GM19372 (cell line): ENCODE data around the gene NR3C2.

ENCODE experiments used
- ATAC-seq: cut with Tn5 transposase; IDR thresholded peaks from one replicate; pipeline ENCODE4 v1.9.1; 2021; ENCODE audit warnings: mild to moderate bottlenecking, low read depth, moderate library complexity; ENCODE audit not compliant: unreplicated experiment

NR3C2 gene

DNA sequence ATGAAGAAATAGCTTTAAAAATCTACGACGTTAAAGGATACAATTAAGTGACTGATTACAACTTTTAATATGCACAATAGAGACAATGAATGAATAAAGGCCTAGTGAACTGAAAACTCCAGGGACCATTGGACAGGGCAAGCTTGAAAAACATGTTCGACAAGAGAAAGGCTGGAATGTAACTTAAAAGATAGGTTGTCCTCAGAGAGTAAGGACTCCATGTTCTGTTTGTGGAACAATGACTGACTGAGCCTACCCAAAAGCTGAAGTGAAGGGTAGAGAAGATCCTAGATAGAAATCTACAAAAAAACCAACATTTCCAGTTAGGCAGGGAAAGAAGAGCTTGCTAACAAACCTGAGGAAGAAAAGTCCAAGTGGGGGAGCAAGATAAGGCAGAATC is 173.4 kb downstream of the NR3C2 start:
- ATAC-seq: no peak

GRCh38 chr4:148266921-148267320 is 175.3 kb downstream of the NR3C2 start:
- no peak for ATAC-seq

GRCh38 chr4:148266240-148266639 is 176.0 kb downstream of the NR3C2 start:
- ATAC-seq: no peak

GRCh38 chr4:148265627-148266026 is 176.6 kb downstream of the NR3C2 start:
- ATAC-seq: no peak

DNA sequence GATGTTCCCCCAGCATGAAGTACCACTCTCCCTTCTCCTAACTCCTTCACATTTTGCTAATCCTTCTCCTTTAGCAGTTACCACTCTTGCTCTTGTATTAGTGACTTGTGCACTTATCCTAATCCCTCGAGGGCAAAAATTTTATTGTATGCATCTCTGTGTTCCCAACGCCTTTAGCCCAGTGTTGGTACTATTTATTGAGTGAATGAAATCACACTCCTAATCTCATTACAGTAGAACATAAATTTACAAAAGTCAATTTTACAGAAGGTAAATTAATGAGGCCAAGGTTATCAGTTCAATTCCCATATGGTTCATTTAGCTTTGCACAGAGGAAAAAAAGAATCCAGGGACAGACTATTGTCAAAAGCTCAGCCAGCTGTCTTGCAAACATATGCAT is 178.4 kb downstream of the NR3C2 start:
- no peak for ATAC-seq

GRCh38 chr4:148263127-148263526 is 179.1 kb downstream of the NR3C2 start:
- ATAC-seq: no peak

GRCh38 chr4:148261848-148262247 is 180.4 kb downstream of the NR3C2 start:
- ATAC-seq: no peak

DNA sequence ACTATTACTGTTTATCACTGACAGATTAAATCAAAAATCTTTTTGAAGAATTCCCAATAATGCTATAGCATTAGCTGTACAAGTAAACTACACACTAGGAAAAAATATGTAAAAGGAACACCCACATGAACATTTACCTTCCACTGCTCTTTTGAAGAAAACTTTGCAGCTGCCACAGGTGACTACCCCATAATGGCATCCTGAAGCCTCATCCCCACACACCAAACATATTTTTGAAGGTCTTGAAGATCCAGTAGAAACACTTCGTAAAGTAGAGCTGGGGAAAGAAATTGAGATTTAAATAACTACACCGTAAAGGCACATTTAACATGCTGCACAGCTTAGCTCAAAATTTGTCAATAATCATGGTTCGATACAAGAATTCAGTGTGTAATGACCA is 182.4 kb downstream of the NR3C2 start:
- no peak for ATAC-seq

- ATAC-seq: no peak
Observed at GRCh38 chr4:148258535-148258934, 183.7 kb downstream of the NR3C2 start.

GRCh38 chr4:148255344-148255720 is 186.9 kb downstream of the NR3C2 start:
- no peak for ATAC-seq

DNA sequence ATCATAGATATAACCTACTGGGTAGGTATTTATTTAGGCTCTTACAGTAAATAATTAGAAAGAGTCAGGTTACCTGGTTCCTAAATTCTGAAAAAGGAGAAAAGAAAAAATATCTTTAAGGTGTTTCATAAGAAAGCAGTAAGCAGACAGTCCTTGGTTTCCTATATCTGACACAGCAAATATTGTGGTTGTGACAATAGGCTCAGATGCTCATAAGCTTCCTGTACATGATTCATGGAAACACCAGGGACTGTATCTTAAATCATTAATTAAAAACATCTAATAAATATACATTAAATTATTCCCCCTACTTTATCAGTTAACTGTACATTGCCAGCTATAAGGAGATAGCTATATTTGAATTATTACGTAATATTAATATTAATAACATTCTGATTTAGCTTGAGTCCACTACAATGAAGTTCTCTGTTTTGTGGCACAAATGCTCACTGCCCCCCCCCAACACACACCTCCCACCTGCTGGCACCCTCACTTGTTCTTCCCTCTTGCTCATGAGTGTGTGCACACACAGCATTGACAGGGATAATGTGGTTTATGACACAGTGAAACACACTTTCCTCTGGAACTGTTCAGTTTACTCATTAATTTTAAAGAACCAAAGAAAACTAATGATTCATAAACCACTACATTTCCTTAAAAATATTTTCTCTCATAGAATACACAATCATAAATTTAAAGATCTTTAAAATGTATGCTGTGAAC is 187.4 kb downstream of the NR3C2 start:
- ATAC-seq: no peak

- no peak for ATAC-seq
Observed at GRCh38 chr4:148253768-148254167, 188.4 kb downstream of the NR3C2 start.

GRCh38 chr4:148248824-148249223 is 193.4 kb downstream of the NR3C2 start:
- no peak for ATAC-seq

DNA sequence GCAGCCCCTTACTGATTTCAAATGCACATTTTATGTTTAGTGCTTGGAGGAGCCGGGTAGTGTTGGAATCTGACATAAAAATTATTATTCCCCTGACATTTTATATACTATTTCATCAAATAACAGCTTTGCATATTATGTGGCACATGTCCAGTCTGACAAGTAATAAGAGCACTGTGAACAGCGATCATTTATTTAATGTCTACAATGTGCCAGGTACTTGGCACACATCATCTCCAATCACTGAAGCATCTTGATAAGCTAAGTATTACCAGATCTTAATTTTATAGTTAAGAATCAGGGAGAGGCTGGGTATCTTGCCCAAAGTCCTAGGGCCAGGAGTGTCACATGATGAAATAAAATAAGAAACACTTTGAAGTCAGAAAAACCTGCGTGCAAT is 197.2 kb downstream of the NR3C2 start:
- ATAC-seq: no peak

- no peak for ATAC-seq
Observed at GRCh38 chr4:148243837-148244236, 198.4 kb downstream of the NR3C2 start.

DNA sequence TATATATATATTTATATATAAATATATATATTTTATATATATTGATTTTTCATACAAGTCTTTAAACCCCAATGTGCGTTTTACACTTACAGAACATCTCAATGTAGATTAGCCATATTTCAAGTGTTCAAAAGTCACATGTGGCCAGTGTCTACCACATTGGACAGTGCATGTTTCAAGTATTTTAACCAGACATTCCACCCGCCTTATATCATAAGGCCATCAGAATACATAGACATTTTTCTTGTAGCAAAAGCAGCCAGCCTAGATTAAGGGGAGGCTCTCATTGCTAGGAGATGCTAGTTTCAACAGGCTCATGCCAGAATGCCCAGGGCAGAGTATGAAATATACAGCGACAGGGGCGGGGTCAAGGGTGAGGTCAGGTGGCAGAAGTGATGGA is 202.0 kb downstream of the NR3C2 start:
- ATAC-seq: no peak

DNA sequence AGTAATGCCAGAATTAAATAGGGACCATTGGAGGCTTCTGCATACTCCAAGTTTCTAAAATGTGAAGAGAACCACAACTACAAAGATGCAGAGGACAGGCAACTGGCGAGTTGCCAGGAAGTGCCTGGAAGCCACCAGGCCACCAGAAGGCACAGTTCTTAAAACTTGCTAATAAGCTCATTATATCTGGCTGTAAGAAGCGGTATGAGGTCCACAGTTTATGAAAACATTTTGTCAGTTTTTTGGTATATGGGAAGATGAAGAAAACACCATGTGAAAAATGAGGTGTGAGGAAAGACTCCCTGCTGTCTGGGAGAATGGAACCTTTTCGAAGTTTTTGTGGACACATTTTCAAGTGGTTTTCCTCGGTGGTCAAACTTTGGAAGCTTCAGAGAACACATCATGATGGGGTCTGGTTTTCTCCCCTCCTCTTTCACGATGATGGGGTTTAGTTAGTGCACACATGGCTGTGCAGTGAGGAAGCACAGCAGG is 202.7 kb downstream of the NR3C2 start:
- no peak for ATAC-seq

DNA sequence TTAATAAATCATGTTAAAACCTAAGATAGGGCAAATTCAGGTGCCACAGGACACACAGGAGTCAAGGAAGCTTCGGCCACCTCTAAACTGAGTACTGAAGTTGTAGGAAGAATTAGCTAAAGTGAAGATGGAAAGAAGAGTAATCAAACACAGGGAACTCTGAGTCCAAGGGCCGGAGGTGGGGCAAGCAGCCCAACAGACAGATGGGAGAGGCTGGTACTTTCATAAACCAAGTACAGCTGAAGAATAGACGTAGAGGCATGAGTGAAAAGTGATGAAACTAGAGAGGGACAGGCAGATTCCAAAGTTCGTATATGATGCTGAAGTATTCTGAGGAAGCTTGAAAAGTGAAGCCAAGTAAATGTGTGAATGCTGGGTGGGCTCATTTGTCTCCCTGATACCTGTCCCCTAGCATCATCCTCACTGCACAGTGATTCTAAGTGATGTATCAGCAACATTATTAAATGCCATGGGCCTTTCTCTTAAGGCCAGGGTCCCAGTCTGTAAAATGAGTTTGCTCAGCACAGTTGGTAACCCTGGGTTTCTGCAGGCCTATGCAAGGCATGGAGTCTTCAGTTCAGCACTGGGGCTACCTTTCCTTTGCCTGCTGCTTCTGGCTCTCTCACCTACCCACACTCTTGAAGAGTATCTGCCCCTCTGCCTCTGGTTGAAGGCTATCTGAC is 203.3 kb downstream of the NR3C2 start:
- no peak for ATAC-seq

GRCh38 chr4:148238086-148238485 is 204.1 kb downstream of the NR3C2 start:
- no peak for ATAC-seq

DNA sequence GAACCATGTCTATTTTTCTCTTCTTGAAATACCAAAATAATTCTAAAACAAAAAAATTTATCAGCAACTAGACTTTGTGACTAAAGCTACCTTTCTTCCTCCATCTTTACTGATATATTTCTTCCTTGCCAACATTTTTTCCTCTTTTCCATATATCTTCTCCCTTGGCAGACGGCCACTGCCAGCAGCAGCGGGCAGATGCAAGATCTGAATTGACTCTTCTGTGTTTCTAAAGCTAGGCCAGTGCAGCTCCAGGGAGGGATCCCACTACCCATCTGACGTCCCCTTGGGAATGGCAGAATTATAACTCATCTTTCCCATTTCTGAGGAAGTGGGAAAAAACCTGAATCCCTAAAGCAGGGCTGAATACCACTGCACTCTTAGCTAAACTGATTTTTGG is 206.4 kb downstream of the NR3C2 start:
- ATAC-seq: no peak

GRCh38 chr4:148229798-148230197 is 212.4 kb downstream of the NR3C2 start:
- no peak for ATAC-seq

DNA sequence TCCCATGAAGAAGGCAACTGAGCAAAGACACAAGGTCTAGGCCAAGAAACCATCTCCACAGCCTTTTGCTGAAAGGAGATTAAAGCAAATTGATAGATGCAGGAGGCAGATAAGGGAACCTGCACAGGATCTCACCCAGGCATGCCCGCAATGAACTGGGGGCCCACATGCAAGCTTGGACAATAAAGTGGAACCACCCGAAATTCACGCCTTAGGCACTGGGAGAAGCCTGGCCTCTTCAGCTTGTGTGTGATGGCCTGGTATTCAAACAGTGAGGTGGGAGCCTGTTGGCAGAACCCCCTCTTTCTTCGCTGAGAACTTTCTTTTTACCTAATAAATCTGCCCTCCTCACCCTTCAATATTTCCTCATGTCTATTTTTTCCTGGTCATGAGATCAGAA is 213.2 kb downstream of the NR3C2 start:
- ATAC-seq: no peak
